Natural killer cell (primary cell): ENCODE data around the gene FAM219B. TPM values are rescaled to one million over a fixed set of nuclear protein-coding genes. Genes with fewer than 3 reads are reported as not detected.
"Not testable (repeated sequence)": the region's sequence is repeated elsewhere in the genome, so short reads cannot be mapped to it uniquely, and the experiment has no call there.

Experiments
- ATAC-seq, 3 donors: fragments of 150-1000 bp in 2 of 3; fragments of 200-7000 bp in 1 of 3; cut with Tn5 transposase; 1 replicate in 1 of 3; 2 replicates in 2 of 3; pipeline ENCODE4 v1.10.0; 2021; ENCODE audit warnings: mild to moderate bottlenecking in 2 of 3, moderate library complexity in 2 of 3
- DNase-seq, 2 donors: peaks; one replicate each; pipeline versions ENCODE4 v3.0.0 to v3.0.0-alpha.2; 2013 to 2021; ENCODE audit warnings: mixed read lengths in 1 of 2
- H3K27ac ChIP-seq: one replicate; pipeline ENCODE4 v1.5.1; 2013; ENCODE audit warnings: mild to moderate bottlenecking, low read length
- H3K27me3 ChIP-seq: one replicate; pipeline ENCODE4 v1.6.1; 2013; ENCODE audit warnings: low read length; ENCODE audit not compliant: control insufficient read depth, insufficient read depth
- H3K36me3 ChIP-seq: one replicate; pipeline ENCODE4 v1.6.1; 2013; ENCODE audit warnings: low read length; ENCODE audit not compliant: control insufficient read depth, insufficient read depth
- H3K4me1 ChIP-seq: one replicate; pipeline ENCODE4 v1.6.1; 2013; ENCODE audit warnings: low read length; ENCODE audit not compliant: control insufficient read depth, insufficient read depth
- H3K4me3 ChIP-seq: one replicate; pipeline ENCODE4 v1.5.1; 2013; ENCODE audit warnings: low read length
- H3K9me3 ChIP-seq: one replicate; pipeline ENCODE4 v1.6.1; 2013; ENCODE audit warnings: low read length; ENCODE audit not compliant: control insufficient read depth, insufficient read depth
- H3K27ac Mint-ChIP-seq, 2 donors: one replicate each; pipeline ENCODE4 v1.8.0; 2022; ENCODE audit warnings: mild to moderate bottlenecking in 2 of 2, mixed read lengths in 2 of 2, moderate library complexity in 1 of 2
- H3K27me3 Mint-ChIP-seq, 2 donors: one replicate each; pipeline ENCODE4 v1.8.0; 2022; ENCODE audit warnings: low read depth in 2 of 2, mixed read lengths in 2 of 2
- H3K36me3 Mint-ChIP-seq: one replicate; pipeline ENCODE4 v1.8.0; 2022; ENCODE audit warnings: mixed read lengths
- H3K4me1 Mint-ChIP-seq, 2 donors: one replicate each; pipeline ENCODE4 v1.8.0; 2022; ENCODE audit warnings: mixed read lengths in 2 of 2
- H3K4me3 Mint-ChIP-seq: one replicate; pipeline ENCODE4 v1.8.0; 2022; ENCODE audit warnings: mild to moderate bottlenecking, moderate library complexity, mixed read lengths
- H3K9me3 Mint-ChIP-seq, 2 donors: one replicate each; pipeline ENCODE4 v1.8.0; 2022; ENCODE audit warnings: mixed read lengths in 2 of 2
- CTCF ChIP-seq: fragments of 200-600 bp; IDR thresholded peaks from one replicate; pipeline ENCODE4 v1.8.0; 2022; ENCODE audit warnings: antibody characterized with exemption
- WGBS: methylation state at CpG from one replicate; pipeline ENCODE4 v1.1.7; 2013; ENCODE audit warnings: missing lambda C conversion rate; ENCODE audit not compliant: insufficient coverage; 5-methylcytosine and 5-hydroxymethylcytosine counted together
- intact Hi-C: fragments of 100-400 bp; cut with micrococcal nuclease; formaldehyde crosslinking; loops from one replicate; pipeline ENCODE4 v1.14.2; 2022
- total RNA-seq, 4 donors: library from RNA; stranded (reverse); fragments of 120-200 nt in 1 of 4; gene quantifications; one replicate each; pipeline versions ENCODE4 v1.2.3 to v1.2.4, GENCODE V29; 2013 to 2022

The FAM219B gene
- total RNA-seq, 3 donors from 2014 or later (not counting 1 experiment from before 2014, with no cell fraction given): 63.5 to 107 (median 69.0) TPM

DNA sequence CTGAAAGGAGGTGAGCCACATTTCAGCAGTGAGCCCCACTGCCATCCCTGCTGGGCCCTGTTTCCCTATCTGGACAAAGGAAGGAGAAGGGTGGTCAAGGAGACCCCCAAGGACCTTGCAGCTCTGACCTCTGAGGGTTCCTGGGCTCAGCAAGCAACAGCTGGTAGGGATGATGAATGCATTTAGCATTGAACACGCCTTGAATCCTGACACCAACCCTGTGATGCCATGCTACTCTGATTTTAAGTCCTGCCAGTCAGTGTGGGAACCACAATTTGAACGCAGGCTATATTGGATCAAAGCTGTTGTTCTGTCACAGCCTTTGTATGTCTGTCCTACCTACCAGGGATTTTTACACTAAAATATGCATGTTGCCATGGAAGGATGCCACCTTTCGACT, 10.3 kb downstream of the FAM219B start:
- H3K4me3 Mint-ChIP-seq: no peak overlapping the region
- no peaks in the 10 kb centered on the region for H3K9me3 Mint-ChIP-seq
- Histone ChIP-seq H3K4me3 (no peak overlapping the region), H3K4me1 (peaks cover 28% of the 10 kb centered on the region), H3K27ac (no peak overlapping the region), H3K36me3 (peaks cover 25% of the 10 kb centered on the region), H3K27me3 (no peaks in the 10 kb centered on the region), H3K9me3 (no peaks in the 10 kb centered on the region)
- H3K36me3 Mint-ChIP-seq: no peaks in the 10 kb centered on the region
- peaks cover 20 to 24% of the 10 kb centered on the region in 2 donors for H3K4me1 Mint-ChIP-seq
- ATAC-seq (no peak), DNase-seq (no peak)
- intact Hi-C loops: no loop called here
- TF ChIP-seq CTCF: no peak
- H3K27ac Mint-ChIP-seq: no peak overlapping the region
- H3K27me3 Mint-ChIP-seq: no peaks in the 10 kb centered on the region
- 95% methylated on average over 3 of the region's 3 CpGs for WGBS

DNA sequence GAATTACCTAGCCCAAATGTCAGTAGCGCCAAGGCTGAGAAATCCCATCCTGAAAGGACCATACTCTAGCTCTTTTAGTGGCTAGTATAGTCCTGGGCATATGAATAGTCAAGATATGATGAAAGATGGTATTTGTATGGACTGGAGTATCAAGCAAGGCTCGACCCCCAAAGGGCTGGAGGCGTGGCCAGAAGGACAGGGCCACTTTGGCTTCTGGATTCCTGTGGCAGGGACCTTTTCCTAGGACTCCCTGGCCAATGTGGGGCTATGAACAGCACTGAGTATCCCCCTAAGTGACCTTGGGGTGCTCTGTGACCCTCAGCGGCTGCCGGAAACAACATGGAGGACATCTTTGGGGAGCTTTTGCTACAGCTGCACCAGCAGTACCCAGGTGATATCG, 10.8 kb downstream of the FAM219B start:
- peaks cover 19 to 24% of the 10 kb centered on the region in 2 donors for H3K4me1 Mint-ChIP-seq
- H3K9me3 ChIP-seq: no peaks in the 10 kb centered on the region
- H3K27me3 ChIP-seq: no peaks in the 10 kb centered on the region
- 98% methylated on average over 6 of the region's 6 CpGs for WGBS
- H3K27ac ChIP-seq: no peak overlapping the region
- DNase-seq: no peak
- H3K4me1 ChIP-seq: peaks cover 24% of the 10 kb centered on the region
- no peaks in the 10 kb centered on the region for H3K27me3 Mint-ChIP-seq
- H3K36me3 ChIP-seq: peaks cover 20% of the 10 kb centered on the region
- intact Hi-C loops: no loop called here
- no peak overlapping the region for H3K27ac Mint-ChIP-seq
- TF ChIP-seq CTCF: no peak
- no peak overlapping the region for H3K4me3 ChIP-seq
- H3K36me3 Mint-ChIP-seq: no peaks in the 10 kb centered on the region
- no peak for ATAC-seq
- H3K4me3 Mint-ChIP-seq: no peak overlapping the region
- H3K9me3 Mint-ChIP-seq: no peaks in the 10 kb centered on the region

- peaks cover 22 to 31% of the 10 kb centered on the region in 2 donors for H3K4me1 Mint-ChIP-seq
- H3K4me3 Mint-ChIP-seq, H3K27me3 Mint-ChIP-seq, H3K27me3 ChIP-seq, H3K9me3 ChIP-seq, H3K9me3 Mint-ChIP-seq, ATAC-seq, H3K36me3 Mint-ChIP-seq, H3K4me3 ChIP-seq, intact Hi-C loops, H3K27ac Mint-ChIP-seq, H3K36me3 ChIP-seq, H3K27ac ChIP-seq, DNase-seq: not testable (repeated sequence)
- H3K4me1 ChIP-seq: peaks cover 36% of the 10 kb centered on the region
- WGBS: 95% methylated on average over 5 of the region's 7 CpGs
Observed at GRCh38 chr15:74894383-74894782, 12.3 kb downstream of the FAM219B start.

DNA sequence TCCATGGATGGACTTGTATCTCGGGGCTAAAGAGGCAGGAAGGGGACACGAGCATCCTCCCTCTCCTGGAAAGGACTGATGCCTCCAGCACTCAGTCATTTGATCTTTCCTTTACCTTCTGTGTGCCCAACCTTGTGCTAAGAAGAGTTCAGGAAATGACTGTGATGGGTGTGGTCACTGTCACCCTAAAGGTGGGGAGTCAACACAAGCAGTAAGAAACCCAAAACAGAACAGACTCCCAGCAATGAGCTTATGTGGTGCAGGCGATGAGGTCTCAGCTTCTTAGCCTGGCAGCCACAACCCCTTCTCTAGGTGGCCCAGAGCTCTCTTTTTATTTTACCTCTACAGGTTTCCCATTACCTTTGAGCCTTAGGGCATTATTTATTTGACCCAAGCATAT, 13.0 kb downstream of the FAM219B start:
- intact Hi-C loops: no loop called here
- H3K4me1 Mint-ChIP-seq: peaks cover 27 to 36% of the 10 kb centered on the region in 2 donors
- DNase-seq: peak in 1 of 2 donors; percentile 76

More for the DNA sequence above, 13.0 kb downstream of the FAM219B start:
- Histone ChIP-seq H3K4me3 (no peak overlapping the region), H3K27me3 (no peaks in the 10 kb centered on the region), H3K4me1 (peaks cover 42% of the 10 kb centered on the region), H3K9me3 (no peaks in the 10 kb centered on the region), H3K27ac (peak overlapping the region; percentile 27), H3K36me3 (peaks cover 2% of the 10 kb centered on the region)
- Mint-ChIP-seq H3K9me3 (no peaks in the 10 kb centered on the region), H3K4me3 (peak overlapping the region; percentile 76), H3K27me3 (no peaks in the 10 kb centered on the region), H3K36me3 (no peaks in the 10 kb centered on the region), H3K27ac (peak overlapping the region; percentile 75 to 85)
- 58% methylated on average over 3 of the region's 3 CpGs for WGBS
- no peak for TF ChIP-seq CTCF
- peak in 1 of 3 donors; percentile 17 for ATAC-seq
